ENCODE data around the gene SCGN.

Gene SCGN

DNA sequence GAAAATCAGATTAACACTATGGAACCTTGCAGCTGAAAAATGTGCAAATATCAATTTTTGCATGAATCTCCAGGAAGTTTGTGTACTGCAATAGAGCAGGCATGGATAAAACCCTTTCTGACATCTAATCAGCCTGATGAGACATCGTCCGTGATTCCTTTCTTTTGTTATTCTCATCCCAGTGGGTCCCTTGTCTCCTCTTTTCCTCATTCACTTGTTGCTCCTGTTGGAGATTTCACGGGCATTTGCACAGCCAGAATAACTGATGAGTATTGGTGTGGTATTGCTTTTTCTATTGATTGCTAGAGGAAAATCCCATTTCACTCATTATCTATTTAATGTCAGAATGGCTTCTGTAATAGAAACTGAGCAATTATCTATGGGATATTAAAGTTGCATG is 39.9 kb downstream of the SCGN start:
- DNase-seq, result no peak

DNA sequence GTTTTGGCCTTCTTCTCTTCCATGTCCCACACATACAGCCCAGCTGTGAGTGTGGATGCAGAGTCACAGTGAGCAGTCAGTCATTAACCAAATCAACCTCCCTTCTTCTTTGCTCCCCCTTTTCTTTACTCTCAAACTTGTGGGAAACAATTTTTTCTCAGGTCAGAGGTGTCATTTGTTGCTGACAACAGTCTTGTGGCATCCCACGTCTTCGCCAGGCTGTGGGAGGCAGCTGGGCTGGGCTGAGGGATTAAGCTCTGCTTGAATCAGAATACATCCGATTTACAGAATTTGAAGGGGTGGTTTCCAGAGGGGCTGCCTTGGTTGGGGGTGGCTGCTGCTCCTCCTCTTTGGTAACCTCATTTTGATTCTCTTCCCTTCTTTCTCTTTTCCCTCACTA is 40.5 kb downstream of the SCGN start:
- DNase-seq, result no peak

DNA sequence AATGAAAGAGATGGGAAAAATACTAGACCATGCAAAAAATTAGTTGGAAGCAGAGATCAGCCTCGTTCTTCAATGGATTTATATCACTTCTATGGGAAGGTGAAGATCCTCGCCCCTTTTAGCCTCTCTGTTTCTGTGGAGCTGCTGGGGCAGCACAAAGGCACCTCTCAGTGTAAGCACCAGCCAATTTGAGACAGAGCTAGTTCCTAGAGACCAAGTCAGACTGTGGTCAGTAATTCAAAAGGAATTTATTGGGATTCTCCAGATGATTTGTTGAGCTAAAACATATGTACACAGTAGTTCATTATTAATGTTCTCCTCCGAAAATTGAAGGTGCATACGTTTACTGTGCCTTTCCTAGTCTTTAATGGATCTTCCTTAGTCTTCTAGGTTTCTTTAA is 42.4 kb downstream of the SCGN start:
- no peak for DNase-seq

- no peak for DNase-seq
Observed at GRCh38 chr6:25695671-25696070, 43.7 kb downstream of the SCGN start.

GRCh38 chr6:25697537-25698340 is 45.7 kb downstream of the SCGN start:
- DNase-seq, result no peak

DNA sequence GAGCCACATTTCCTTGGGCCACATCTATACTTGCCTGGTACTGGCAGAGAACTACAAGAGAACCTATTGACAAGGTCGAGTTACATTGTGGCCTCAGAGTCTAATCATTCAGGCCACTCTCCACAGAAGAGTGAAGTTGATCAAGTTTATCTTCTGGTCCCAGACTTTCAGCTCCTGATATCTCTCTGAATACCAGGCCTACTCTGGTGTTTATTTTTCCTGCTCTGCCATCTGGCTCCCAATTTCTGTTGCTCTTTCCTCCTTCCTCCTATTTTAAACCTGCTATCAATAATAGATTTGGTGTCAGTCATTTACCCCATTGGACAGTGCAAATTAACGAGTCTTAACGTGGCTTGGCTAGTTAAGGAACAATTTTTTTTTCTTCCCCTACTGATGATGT is 46.6 kb downstream of the SCGN start:
- DNase-seq, result no peak

- DNase-seq, result no peak
Observed at GRCh38 chr6:25699649-25700048, 47.6 kb downstream of the SCGN start.

GRCh38 chr6:25700761-25701160 is 48.7 kb downstream of the SCGN start:
- DNase-seq, result no peak

DNA sequence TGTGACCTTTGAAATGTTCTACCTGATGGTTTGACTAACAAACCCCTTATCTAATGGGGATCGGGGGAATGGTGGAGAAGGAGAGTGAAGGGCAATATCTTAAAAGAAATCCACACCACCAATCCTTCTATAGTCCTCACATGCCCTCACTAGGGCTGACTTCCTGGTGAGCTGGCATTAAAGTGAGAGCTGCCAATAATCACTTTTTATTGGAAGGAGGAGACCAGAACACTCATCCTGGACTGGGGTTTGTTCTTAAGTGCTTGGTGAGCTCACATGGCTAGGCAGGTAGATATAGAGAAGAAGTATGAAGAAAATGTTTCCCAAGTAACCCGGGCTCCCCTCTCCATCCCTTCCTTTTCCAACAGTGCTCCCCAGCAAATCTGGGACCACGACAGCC is 49.8 kb downstream of the SCGN start:
- DNase-seq, result no peak

DNA sequence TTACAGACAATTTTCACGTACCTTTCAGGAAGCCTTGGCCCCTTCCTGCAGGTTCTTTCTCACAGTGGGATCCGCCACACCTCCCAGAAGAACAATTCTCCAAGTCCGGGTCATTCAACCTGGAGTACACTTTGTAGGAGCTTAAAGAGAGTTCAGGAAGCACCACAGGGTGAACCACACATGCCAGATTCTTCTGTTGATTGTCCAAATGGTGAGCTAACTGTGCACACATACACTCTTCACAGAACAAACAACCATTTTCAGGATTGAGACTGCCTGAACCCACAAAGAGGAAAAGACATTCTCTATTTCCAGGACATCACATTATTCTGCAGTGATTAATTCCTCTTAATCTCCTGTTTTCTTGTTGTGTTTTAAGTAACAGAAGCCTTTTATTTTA is 51.0 kb downstream of the SCGN start:
- no peak for DNase-seq

DNA sequence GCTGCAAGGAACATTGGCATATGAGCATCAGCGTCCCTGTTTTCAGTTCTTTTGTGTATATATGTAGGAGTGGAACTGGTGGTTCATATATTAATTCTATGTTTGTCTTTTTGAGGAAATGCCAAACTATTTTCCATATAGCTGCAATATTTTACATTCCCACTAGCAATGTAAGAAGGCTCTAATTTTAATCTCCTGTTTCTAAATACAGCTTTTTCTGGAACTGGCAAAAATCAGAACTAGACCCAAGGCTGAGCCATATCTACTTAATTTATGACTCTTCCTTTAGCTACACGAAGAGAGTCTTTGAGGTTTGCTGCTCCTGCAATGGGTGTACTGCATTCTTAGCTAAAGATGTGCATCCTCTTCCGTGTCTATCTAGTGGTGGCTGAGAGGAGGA is 52.0 kb downstream of the SCGN start:
- DNase-seq, result no peak

- DNase-seq, result no peak
Observed at GRCh38 chr6:25706314-25707014, 54.4 kb downstream of the SCGN start.

GRCh38 chr6:25709761-25710160 is 57.7 kb downstream of the SCGN start:
- DNase-seq, result no peak

DNA sequence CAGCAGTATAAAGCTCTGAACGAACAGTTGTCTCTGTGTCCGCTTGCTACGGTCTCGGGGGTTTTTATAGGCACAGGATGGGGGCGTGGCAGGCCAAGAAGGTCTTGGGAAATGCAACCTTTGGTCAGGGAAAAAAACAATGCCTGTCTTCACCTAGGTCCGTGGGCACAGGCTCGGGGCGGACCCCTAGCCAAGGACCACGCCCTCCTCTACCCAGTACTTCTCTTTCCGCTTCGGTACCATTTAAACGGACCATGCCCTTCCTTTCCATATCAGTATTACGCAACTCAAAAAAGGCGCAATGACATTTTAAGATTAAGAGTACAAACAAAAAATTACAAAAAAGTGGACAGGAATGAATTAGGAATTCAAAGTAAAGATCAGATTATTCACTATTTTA is 58.3 kb downstream of the SCGN start:
- DNase-seq, result no peak

DNA sequence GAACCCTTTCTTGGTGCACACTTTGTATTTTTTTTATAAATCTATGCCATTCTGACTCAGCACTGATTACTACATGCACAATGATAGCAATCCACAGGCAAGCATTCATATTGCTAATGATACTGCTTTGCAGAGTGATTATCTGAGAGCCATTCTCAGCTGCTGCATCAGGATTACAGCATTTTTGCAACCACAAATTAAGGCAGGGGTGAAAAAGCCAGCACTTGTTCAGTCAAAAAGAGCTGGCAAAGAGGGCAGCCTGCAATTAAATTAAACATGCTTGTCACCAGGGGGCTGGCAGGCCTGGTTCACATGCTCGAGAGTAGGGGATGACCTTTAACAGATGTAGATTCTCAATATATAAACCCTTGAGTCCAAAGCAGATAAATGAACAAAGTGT is 61.8 kb downstream of the SCGN start:
- DNase-seq, result no peak

DNA sequence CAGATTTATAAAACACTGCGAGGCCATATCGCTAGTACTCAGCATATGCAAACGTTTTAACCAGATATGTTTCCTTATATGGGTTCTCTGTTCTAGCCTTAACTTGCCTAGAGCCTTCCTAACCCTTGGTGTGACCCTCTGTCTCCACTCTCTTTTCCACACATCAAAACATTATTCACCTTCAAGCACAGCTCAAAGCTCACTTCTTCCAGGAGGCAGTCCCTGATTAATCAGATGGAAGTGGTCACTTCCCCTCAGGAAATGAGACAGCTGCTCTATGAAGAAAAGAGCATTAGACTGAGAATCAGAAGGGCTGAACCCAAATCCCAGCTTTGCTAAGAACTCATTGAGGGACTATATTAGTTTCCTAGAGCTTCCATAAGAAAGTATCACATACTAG is 62.8 kb downstream of the SCGN start:
- no peak for DNase-seq

DNA sequence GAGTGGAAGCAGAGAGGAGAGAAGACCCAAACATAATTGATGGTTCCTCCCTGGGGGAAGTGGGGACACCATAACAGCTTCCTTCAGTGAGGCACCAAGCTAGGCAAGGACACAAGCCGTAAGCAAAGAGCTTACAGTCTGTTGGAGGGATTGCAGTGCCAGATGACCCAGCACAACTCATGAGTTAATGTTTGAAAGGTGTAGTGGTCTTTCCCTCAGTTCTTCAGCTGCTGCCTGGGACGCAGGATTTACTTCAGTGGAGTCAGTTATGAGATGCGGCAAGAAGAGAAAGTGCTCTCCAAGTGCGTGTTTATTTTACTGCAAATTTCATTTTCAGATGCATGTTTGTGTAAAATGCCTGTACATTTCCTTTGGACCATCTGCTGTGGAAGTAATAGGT is 63.8 kb downstream of the SCGN start:
- DNase-seq, result no peak

- no peak for DNase-seq
Observed at GRCh38 chr6:25717866-25718740, 66.1 kb downstream of the SCGN start.

GRCh38 chr6:25726122-25726911 is 74.3 kb downstream of the SCGN start:
- DNase-seq, result no peak

GRCh38 chr6:25727028-25727427 is 75.0 kb downstream of the SCGN start:
- no peak for DNase-seq

DNA sequence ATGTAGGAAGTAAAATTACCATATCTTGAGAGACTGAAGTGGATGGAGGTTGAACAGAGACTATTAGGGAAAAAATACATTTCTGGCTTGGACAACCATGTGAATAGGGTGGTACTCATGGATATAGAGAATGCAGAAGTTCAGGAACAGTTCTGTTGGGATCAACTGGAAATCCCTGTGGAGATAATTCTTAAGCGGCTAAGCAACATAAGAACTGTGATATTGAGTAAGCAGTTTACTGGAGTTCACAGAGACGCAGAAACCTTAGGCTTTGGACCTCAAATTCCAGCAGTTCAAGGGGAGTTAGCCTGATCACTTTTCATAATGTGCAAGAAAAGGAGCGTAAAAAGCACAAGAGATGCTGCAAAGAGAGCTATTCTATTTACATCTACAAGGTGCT is 78.9 kb downstream of the SCGN start:
- no peak for DNase-seq

DNA sequence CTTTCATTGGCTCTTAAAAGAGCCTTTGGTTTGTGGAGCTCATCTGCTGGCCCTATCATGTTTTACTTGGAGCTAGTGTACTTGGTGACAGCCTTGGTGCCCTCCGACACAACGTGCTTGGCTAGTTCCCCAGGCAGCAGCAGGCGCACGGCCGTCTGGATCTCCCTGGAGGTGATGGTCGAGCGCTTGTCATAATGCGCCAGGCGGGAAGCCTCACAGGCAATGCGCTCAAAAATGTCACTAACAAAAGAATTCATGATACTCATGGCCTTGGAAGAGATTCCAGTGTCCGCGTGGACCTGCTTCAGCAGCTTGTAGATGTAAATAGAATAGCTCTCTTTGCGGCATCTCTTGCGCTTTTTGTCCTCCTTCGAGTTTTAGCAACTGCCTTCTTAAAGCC is 79.7 kb downstream of the SCGN start:
- DNase-seq, result no peak

Data from activated T-cell treated with anti-CD3 and anti-CD28 coated beads, Interleukin-2, amount 50 U/mL, for 1 hour (primary cell).